Measurements from ENCODE around the gene KISS1. TPM values are rescaled to one million over a fixed set of nuclear protein-coding genes. Genes with fewer than 3 reads are reported as not detected.

Gene KISS1
- total and polyA plus RNA-seq, 2 of the 4 experiments (the other 2 are of a cell fraction): 11.7 to 27.3 TPM

DNA sequence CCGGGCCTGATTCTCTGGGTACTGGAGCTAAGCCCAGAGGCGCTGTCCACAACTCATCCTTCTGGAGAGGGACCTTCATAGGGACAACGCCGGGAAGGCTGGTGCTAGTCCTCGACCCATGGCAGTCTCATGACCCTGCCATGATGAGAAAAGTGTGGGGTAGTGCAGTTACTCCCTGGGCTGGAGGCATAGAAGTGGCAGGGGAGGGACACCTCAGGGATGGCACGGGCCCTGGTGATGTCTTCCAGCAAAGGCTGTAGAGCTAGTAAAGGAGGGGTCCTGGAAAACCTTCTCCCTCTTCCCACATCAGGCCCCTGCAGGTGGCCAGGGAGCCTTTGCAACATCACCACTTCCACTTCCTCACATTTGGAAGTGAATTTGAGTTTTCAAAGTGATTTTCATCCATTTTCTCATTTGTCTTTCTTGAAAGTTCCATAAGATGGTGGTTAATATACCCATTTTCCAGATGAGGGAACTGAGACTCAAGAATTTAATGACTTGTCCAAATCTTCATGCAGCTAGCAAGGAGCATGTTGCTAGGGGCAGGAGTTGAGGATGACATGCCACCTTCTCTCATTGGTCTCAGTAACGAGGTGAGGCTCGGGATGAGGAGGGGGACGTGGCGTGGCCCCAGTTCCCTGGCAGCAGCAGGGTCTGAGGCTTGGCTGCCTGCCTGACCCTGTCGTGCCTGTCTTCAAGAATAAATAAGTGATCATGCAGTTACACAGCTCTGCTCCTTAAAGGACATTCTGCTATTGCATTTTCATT, 20.8 kb upstream of the KISS1 start:
- Histone ChIP-seq H3K36me3 (ENCODE audit: control insufficient read depth, insufficient read depth, low read length) (peaks cover 12% of the 10 kb centered on the region; the same call in 1 of the 2 replicates), H2BK15ac (ENCODE audit: low read depth, low read length) (no peak overlapping the region), H2AK9ac (replicated peaks; ENCODE audit: low read depth, low read length, poor library complexity) (no peak overlapping the region), H2AFZ (replicated peaks; ENCODE audit: low read length, poor library complexity) (no peak overlapping the region), H2BK20ac (ENCODE audit: low read depth, low read length) (no peak overlapping the region), H3K4me2 (ENCODE audit: low read depth, low read length) (no peak overlapping the region), H3K23ac (ENCODE audit: low read depth, low read length) (no peak overlapping the region), H3K9me1 (ENCODE audit: insufficient read depth, low read length) (no peaks in the 10 kb centered on the region; the same call in 1 of the 2 replicates), H3K56ac (ENCODE audit: extremely low read depth, insufficient read depth, low read length) (no peak overlapping the region), H3K4me3 (ENCODE audit: insufficient read depth, low read depth, low read length) (no peak overlapping the region), H3K9me3 (ENCODE audit: control insufficient read depth, insufficient read depth, low read length) (no peaks in the 10 kb centered on the region), H3K27ac (ENCODE audit: insufficient read depth, low read length) (no peak overlapping the region), H4K91ac (ENCODE audit: insufficient read depth, low read depth, low read length) (no peak overlapping the region), H2BK120ac (ENCODE audit: low read depth, low read length) (no peak overlapping the region), H2BK5ac (ENCODE audit: low read depth, low read length, poor library complexity, severe bottlenecking) (no peak overlapping the region), H3K27me3 (ENCODE audit: control insufficient read depth, insufficient read depth, low read length) (no peaks in the 10 kb centered on the region), H3K79me1 (ENCODE audit: low read depth in 1 of 2, low read length in 2 of 2) (no peaks in the 10 kb centered on the region), H2AK5ac (ENCODE audit: low read depth, low read length) (no peak overlapping the region), H4K5ac (ENCODE audit: low read depth, low read length) (no peak overlapping the region), H3K9ac (ENCODE audit: low read depth, low read length) (no peak overlapping the region), H3K18ac (ENCODE audit: low read depth, low read length) (no peak overlapping the region), H3K14ac (replicated peaks; ENCODE audit: low read depth, low read length) (no peak overlapping the region), H3K4me1 (ENCODE audit: control insufficient read depth, insufficient read depth, low read length) (peaks cover 3% of the 10 kb centered on the region; the same call in 1 of the 2 replicates), H4K20me1 (ENCODE audit: insufficient read depth, low read length) (no peaks in the 10 kb centered on the region), H3K4ac (ENCODE audit: low read depth, low read length) (no peak overlapping the region), H4K8ac (ENCODE audit: low read depth in 2 of 2, low read length in 2 of 2) (no peak overlapping the region)
- no peak for ATAC-seq (ENCODE audit: low read depth)
- WGBS, 2 experiments (ENCODE audit: extremely low coverage in 2 of 2, insufficient read length in 1 of 2): 91% methylated on average over 6 of the region's 11 CpGs; no CpG with 5 or more reads in 1 of the 2 experiments
- no TSS peak for BruUV-seq (replicated peaks)
- intact Hi-C loops (cut with micrococcal nuclease): no loop called here
- no peak for DNase-seq
- dilution Hi-C loops (cut with HindIII; ENCODE audit: low sequenced_read_pairs, unreplicated experiment): no loop called here
- POLR2A ChIA-PET (ENCODE audit: unreplicated experiment): no interaction called here
- in situ Hi-C loops (cut with MboI; ENCODE audit: low sequenced_read_pairs): no loop called here
- CTCF ChIA-PET: interaction anchor here (1.2 to 2.3 kb wide), 2 partner anchors 10 to 143 kb away, joined by 6 to 8 read pairs; partner anchors contain the start of gene PLEKHA6
- TF ChIP-seq MXI1 (IDR thresholded peaks at IDR 0.05; ENCODE audit: borderline replicate concordance, low read depth, low read length) (no peak), RAD21 (IDR thresholded peaks at IDR 0.05; ENCODE audit: low read length) (no peak), POLR2A (IDR thresholded peaks at IDR 0.05; ENCODE audit: low read depth, low read length) (no peak), RCOR1 (IDR thresholded peaks at IDR 0.05; ENCODE audit: insufficient replicate concordance, low read length) (no peak), BHLHE40 (IDR thresholded peaks at IDR 0.05; ENCODE audit: low read depth, low read length) (no peak), NFE2L2 (IDR thresholded peaks at IDR 0.05; ENCODE audit: low read depth, low read length) (no peak), SMC3 (IDR thresholded peaks at IDR 0.05; ENCODE audit: low read depth, low read length) (no peak), MAFK (IDR thresholded peaks at IDR 0.05; ENCODE audit: low read depth, low read length) (no peak), MAZ (IDR thresholded peaks at IDR 0.05; ENCODE audit: borderline replicate concordance, low read depth, low read length) (no peak), FOS (IDR thresholded peaks at IDR 0.05; ENCODE audit: low read depth, low read length) (no peak), RFX5 (IDR thresholded peaks at IDR 0.05; ENCODE audit: low read depth, low read length) (no peak), CEBPB (IDR thresholded peaks at IDR 0.05; ENCODE audit: low read depth, low read length) (no peak)
- TF ChIP-seq, protein P1, sequence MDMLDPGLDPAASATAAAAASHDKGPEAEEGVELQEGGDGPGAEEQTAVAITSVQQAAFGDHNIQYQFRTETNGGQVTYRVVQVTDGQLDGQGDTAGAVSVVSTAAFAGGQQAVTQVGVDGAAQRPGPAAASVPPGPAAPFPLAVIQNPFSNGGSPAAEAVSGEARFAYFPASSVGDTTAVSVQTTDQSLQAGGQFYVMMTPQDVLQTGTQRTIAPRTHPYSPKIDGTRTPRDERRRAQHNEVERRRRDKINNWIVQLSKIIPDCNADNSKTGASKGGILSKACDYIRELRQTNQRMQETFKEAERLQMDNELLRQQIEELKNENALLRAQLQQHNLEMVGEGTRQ (IDR thresholded peaks at IDR 0.05; ENCODE audit: low read depth, low read length): no peak
- TF ChIP-seq, protein P2, sequence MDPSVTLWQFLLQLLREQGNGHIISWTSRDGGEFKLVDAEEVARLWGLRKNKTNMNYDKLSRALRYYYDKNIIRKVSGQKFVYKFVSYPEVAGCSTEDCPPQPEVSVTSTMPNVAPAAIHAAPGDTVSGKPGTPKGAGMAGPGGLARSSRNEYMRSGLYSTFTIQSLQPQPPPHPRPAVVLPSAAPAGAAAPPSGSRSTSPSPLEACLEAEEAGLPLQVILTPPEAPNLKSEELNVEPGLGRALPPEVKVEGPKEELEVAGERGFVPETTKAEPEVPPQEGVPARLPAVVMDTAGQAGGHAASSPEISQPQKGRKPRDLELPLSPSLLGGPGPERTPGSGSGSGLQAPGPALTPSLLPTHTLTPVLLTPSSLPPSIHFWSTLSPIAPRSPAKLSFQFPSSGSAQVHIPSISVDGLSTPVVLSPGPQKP (IDR thresholded peaks at IDR 0.05; ENCODE audit: borderline replicate concordance, low read depth, low read length): no peak
- TF ChIP-seq, protein P3, sequence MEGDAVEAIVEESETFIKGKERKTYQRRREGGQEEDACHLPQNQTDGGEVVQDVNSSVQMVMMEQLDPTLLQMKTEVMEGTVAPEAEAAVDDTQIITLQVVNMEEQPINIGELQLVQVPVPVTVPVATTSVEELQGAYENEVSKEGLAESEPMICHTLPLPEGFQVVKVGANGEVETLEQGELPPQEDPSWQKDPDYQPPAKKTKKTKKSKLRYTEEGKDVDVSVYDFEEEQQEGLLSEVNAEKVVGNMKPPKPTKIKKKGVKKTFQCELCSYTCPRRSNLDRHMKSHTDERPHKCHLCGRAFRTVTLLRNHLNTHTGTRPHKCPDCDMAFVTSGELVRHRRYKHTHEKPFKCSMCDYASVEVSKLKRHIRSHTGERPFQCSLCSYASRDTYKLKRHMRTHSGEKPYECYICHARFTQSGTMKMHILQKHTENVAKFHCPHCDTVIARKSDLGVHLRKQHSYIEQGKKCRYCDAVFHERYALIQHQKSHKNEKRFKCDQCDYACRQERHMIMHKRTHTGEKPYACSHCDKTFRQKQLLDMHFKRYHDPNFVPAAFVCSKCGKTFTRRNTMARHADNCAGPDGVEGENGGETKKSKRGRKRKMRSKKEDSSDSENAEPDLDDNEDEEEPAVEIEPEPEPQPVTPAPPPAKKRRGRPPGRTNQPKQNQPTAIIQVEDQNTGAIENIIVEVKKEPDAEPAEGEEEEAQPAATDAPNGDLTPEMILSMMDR (conservative IDR thresholded peaks at IDR 0.05; ENCODE audit: low read depth, low read length): no peak

Data from IMR-90 (cell line).